Muscle of leg (tissue), 11 donors: ENCODE measurements around the gene FCHSD2. TPM values are rescaled to one million over a fixed set of nuclear protein-coding genes. Genes with fewer than 3 reads are reported as not detected.

Source experiments
- DNase-seq: peaks from one replicate; pipeline ENCODE4 v3.0.0; 2013
- H3K27ac ChIP-seq: one replicate; pipeline ENCODE4 v1.5.1; 2013; ENCODE audit warnings: mild to moderate bottlenecking, low read length, control low read depth
- H3K27me3 ChIP-seq: one replicate; pipeline ENCODE4 v1.6.1; 2013; ENCODE audit warnings: low read length; ENCODE audit not compliant: control insufficient read depth, insufficient read depth
- H3K36me3 ChIP-seq: one replicate; pipeline ENCODE4 v1.6.1; 2013; ENCODE audit warnings: low read length; ENCODE audit not compliant: control insufficient read depth, insufficient read depth
- H3K4me1 ChIP-seq: one replicate; pipeline ENCODE4 v1.6.1; 2013; ENCODE audit warnings: low read length; ENCODE audit not compliant: control insufficient read depth, insufficient read depth
- H3K4me3 ChIP-seq: one replicate; pipeline ENCODE4 v1.5.1; 2013; ENCODE audit warnings: low read length, control low read depth
- H3K9me3 ChIP-seq: replicated peaks from 2 replicates; pipeline ENCODE4 v1.6.1; 2013; ENCODE audit warnings: low read depth, low read length; ENCODE audit not compliant: control insufficient read depth
- WGBS: methylation state at CpG from one replicate; pipeline ENCODE4 v1.1.5; 2013; ENCODE audit warnings: missing lambda C conversion rate; ENCODE audit not compliant: insufficient coverage; 5-methylcytosine and 5-hydroxymethylcytosine counted together
- polyA plus RNA-seq, 8 donors: library from polyadenylated mRNA; unstranded; fragments of 120-200 nt; gene quantifications; one replicate each; pipeline versions ENCODE4 v1.2.1 to v1.2.3, GENCODE V29; 2013; ENCODE audit warnings: inconsistent platforms in 1 of 8, low replicate concordance in 1 of 8; ENCODE audit not compliant: insufficient read length in 8 of 8, insufficient read depth in 1 of 8
- total RNA-seq: library from RNA; stranded (reverse); fragments of 120-200 nt; gene quantifications from one replicate; pipeline ENCODE4 v1.2.4, GENCODE V29; 2013

The FCHSD2 gene
- total and polyA plus RNA-seq, 9 donors: 13.7 to 29.3 (median 24.2) TPM

- no CpG with 5 or more reads among the region's 1 CpG for WGBS
- Histone ChIP-seq H3K4me3 (no peak overlapping the region), H3K36me3 (peaks cover 12% of the 10 kb centered on the region), H3K27me3 (no peaks in the 10 kb centered on the region), H3K4me1 (no peaks in the 10 kb centered on the region), H3K27ac (no peak overlapping the region), H3K9me3 (peaks cover 23% of the 10 kb centered on the region)
- no peak for DNase-seq
Measured at GRCh38 chr11:73013021-73013420, 129.1 kb downstream of the FCHSD2 start.

GRCh38 chr11:73012121-73012863, 129.8 kb downstream of the FCHSD2 start:
- H3K9me3 ChIP-seq: peaks cover 23% of the 10 kb centered on the region
- H3K4me1 ChIP-seq: no peaks in the 10 kb centered on the region
- no peak for DNase-seq
- no peak overlapping the region for H3K27ac ChIP-seq
- no peak overlapping the region for H3K4me3 ChIP-seq
- H3K36me3 ChIP-seq: peaks cover 12% of the 10 kb centered on the region
- H3K27me3 ChIP-seq: no peaks in the 10 kb centered on the region
- no CpG with 5 or more reads among the region's 2 CpGs for WGBS

- Histone ChIP-seq H3K27ac (no peak overlapping the region), H3K4me1 (no peaks in the 10 kb centered on the region)
Measured at GRCh38 chr11:73011126-73011817, 130.8 kb downstream of the FCHSD2 start.

GRCh38 chr11:73009972-73010371, 132.1 kb downstream of the FCHSD2 start:
- Histone ChIP-seq H3K27ac (no peak overlapping the region), H3K27me3 (no peaks in the 10 kb centered on the region), H3K9me3 (peaks cover 23% of the 10 kb centered on the region), H3K36me3 (peaks cover 14% of the 10 kb centered on the region), H3K4me3 (no peak overlapping the region), H3K4me1 (no peaks in the 10 kb centered on the region)
- no peak for DNase-seq

More at GRCh38 chr11:73011126-73011817, 130.8 kb downstream of the FCHSD2 start:
- no peaks in the 10 kb centered on the region for H3K27me3 ChIP-seq
- H3K36me3 ChIP-seq: peaks cover 12% of the 10 kb centered on the region
- no peak for DNase-seq
- peaks cover 23% of the 10 kb centered on the region for H3K9me3 ChIP-seq
- WGBS: 92% methylated on average over 2 of the region's 2 CpGs
- no peak overlapping the region for H3K4me3 ChIP-seq

GRCh38 chr11:73004088-73004487, 138.0 kb downstream of the FCHSD2 start:
- no peaks in the 10 kb centered on the region for H3K27me3 ChIP-seq
- H3K4me3 ChIP-seq: no peak overlapping the region
- H3K9me3 ChIP-seq: peaks cover 2% of the 10 kb centered on the region
- no peak for DNase-seq
- H3K36me3 ChIP-seq: peaks cover 2% of the 10 kb centered on the region
- H3K27ac ChIP-seq: no peak overlapping the region
- WGBS: no CpG with 5 or more reads among the region's 3 CpGs
- no peaks in the 10 kb centered on the region for H3K4me1 ChIP-seq

- no peaks in the 10 kb centered on the region for H3K27me3 ChIP-seq
- no peak overlapping the region for H3K27ac ChIP-seq
- no peak overlapping the region for H3K4me3 ChIP-seq
- no peaks in the 10 kb centered on the region for H3K9me3 ChIP-seq
- H3K4me1 ChIP-seq: no peaks in the 10 kb centered on the region
- peaks cover 2% of the 10 kb centered on the region for H3K36me3 ChIP-seq
- DNase-seq: no peak
Measured at GRCh38 chr11:73003088-73003487, 139.0 kb downstream of the FCHSD2 start.

- H3K27ac ChIP-seq: no peak overlapping the region
- H3K36me3 ChIP-seq: peaks cover 2% of the 10 kb centered on the region
- no CpG with 5 or more reads among the region's 2 CpGs for WGBS
Measured at GRCh38 chr11:73002214-73002613, 139.9 kb downstream of the FCHSD2 start.

GRCh38 chr11:73001615-73002014, 140.5 kb downstream of the FCHSD2 start:
- Histone ChIP-seq H3K9me3 (no peaks in the 10 kb centered on the region), H3K36me3 (peaks cover 2% of the 10 kb centered on the region), H3K4me1 (peaks cover 3% of the 10 kb centered on the region), H3K27ac (no peak overlapping the region), H3K27me3 (no peaks in the 10 kb centered on the region), H3K4me3 (no peak overlapping the region)
- WGBS: no CpG with 5 or more reads among the region's 4 CpGs
- DNase-seq: no peak

More at GRCh38 chr11:73002214-73002613, 139.9 kb downstream of the FCHSD2 start:
- Histone ChIP-seq H3K4me3 (no peak overlapping the region), H3K9me3 (no peaks in the 10 kb centered on the region), H3K27me3 (no peaks in the 10 kb centered on the region), H3K4me1 (peaks cover 3% of the 10 kb centered on the region)
- no peak for DNase-seq

GRCh38 chr11:72998676-72999075, 143.4 kb downstream of the FCHSD2 start:
- H3K27ac ChIP-seq: no peak overlapping the region
- peak; percentile 37 for DNase-seq
- peaks cover 3% of the 10 kb centered on the region for H3K4me1 ChIP-seq
- no peak overlapping the region for H3K4me3 ChIP-seq
- H3K27me3 ChIP-seq: no peaks in the 10 kb centered on the region
- no peaks in the 10 kb centered on the region for H3K36me3 ChIP-seq
- no peaks in the 10 kb centered on the region for H3K9me3 ChIP-seq

GRCh38 chr11:72996959-72997358, 145.2 kb downstream of the FCHSD2 start:
- Histone ChIP-seq H3K27ac (peak overlapping the region; percentile 29), H3K36me3 (no peaks in the 10 kb centered on the region), H3K4me3 (no peak overlapping the region), H3K9me3 (no peaks in the 10 kb centered on the region), H3K4me1 (peaks cover 3% of the 10 kb centered on the region), H3K27me3 (no peaks in the 10 kb centered on the region)
- WGBS: 44% methylated on average over 2 of the region's 3 CpGs
- DNase-seq: peak; percentile 61
